ENCODE results near the gene SAMD15.

- TF ChIP-seq CTCF (IDR thresholded peaks at IDR 0.05; ENCODE audit: insufficient read depth, low read length) (no peak), REST (IDR thresholded peaks at IDR 0.05; ENCODE audit: insufficient replicate concordance, low read depth) (no peak), POLR2AphosphoS5 (IDR thresholded peaks at IDR 0.05; ENCODE audit: low read depth) (no peak)
Measured at GRCh38 chr14:77347751-77348150, 29.4 kb upstream of the SAMD15 start.
